Middle frontal gyrus (tissue), 1 donor: ENCODE results near the gene MED17.
"Not testable (repeated sequence)": the region's sequence is repeated elsewhere in the genome, so short reads cannot be mapped to it uniquely, and the experiment has no call there.

Experiments used
- DNase-seq: peaks from one replicate; pipeline ENCODE4 v3.0.0-alpha.2; 2015; ENCODE audit warnings: low spot score; ENCODE audit errors: extremely low spot score

The MED17 gene

GRCh38 chr11:93757924-93758865, 25.9 kb upstream of the MED17 start:
- DNase-seq = no peak

GRCh38 chr11:93759123-93759522, 25.0 kb upstream of the MED17 start:
- not testable (repeated sequence) for DNase-seq

- DNase-seq = no peak
These were observed 22.2 kb upstream of the MED17 start for GRCh38 chr11:93761910-93762309.

- DNase-seq = no peak
These were observed 18.5 kb upstream of the MED17 start for GRCh38 chr11:93765551-93765950.

- DNase-seq = no peak
These were observed 17.6 kb upstream of the MED17 start for GRCh38 chr11:93766504-93766903.

GRCh38 chr11:93767018-93767417, 17.1 kb upstream of the MED17 start:
- no peak for DNase-seq

- no peak for DNase-seq
These were observed 13.9 kb upstream of the MED17 start for GRCh38 chr11:93770160-93770559.

GRCh38 chr11:93772123-93772522, 12.0 kb upstream of the MED17 start:
- DNase-seq = no peak

GRCh38 chr11:93773045-93773477, 11.0 kb upstream of the MED17 start:
- DNase-seq = no peak

GRCh38 chr11:93773601-93774200, 10.4 kb upstream of the MED17 start:
- DNase-seq = no peak

- not testable (repeated sequence) for DNase-seq
These were observed 9.5 kb upstream of the MED17 start for GRCh38 chr11:93774560-93774959.

GRCh38 chr11:93775289-93775688, 8.8 kb upstream of the MED17 start:
- DNase-seq = no peak

GRCh38 chr11:93783362-93783761, 720 bp upstream of the MED17 start:
- DNase-seq = no peak

- DNase-seq = no peak
These were observed 327 bp upstream of the MED17 start for GRCh38 chr11:93783765-93784144.

GRCh38 chr11:93784935-93785360, 866 bp downstream of the MED17 start:
- no peak for DNase-seq

GRCh38 chr11:93791493-93791892, 7.4 kb downstream of the MED17 start:
- DNase-seq = no peak

GRCh38 chr11:93796441-93797231, 12.6 kb downstream of the MED17 start:
- no peak for DNase-seq

GRCh38 chr11:93801366-93801765, 17.3 kb downstream of the MED17 start:
- DNase-seq = no peak

- DNase-seq = no peak
These were observed 20.8 kb downstream of the MED17 start for GRCh38 chr11:93804879-93805278.

GRCh38 chr11:93807980-93808379, 23.9 kb downstream of the MED17 start:
- no peak for DNase-seq

- DNase-seq = no peak
These were observed 29.9 kb downstream of the MED17 start for GRCh38 chr11:93813974-93814373.
